DOHH2 (cell line): Measurements from ENCODE around the gene CYSLTR2.

ENCODE experiments used
- CTCF ChIP-seq: fragments of 200-600 bp; sonication (generic); IDR thresholded peaks from one replicate; pipeline ENCODE4 v1.5.1; 2014; ENCODE audit warnings: antibody characterized with exemption, mild to moderate bottlenecking, low read depth, low read length; ENCODE audit not compliant: poor library complexity, severe bottlenecking
- EZH2phosphoT487 ChIP-seq: fragments of 200-600 bp; sonication (generic); IDR thresholded peaks from 2 replicates; pipeline ENCODE4 v1.6.1; 2017; ENCODE audit warnings: borderline replicate concordance, mild to moderate bottlenecking, antibody characterized with exemption, low read length, moderate library complexity, mixed read lengths

DNA sequence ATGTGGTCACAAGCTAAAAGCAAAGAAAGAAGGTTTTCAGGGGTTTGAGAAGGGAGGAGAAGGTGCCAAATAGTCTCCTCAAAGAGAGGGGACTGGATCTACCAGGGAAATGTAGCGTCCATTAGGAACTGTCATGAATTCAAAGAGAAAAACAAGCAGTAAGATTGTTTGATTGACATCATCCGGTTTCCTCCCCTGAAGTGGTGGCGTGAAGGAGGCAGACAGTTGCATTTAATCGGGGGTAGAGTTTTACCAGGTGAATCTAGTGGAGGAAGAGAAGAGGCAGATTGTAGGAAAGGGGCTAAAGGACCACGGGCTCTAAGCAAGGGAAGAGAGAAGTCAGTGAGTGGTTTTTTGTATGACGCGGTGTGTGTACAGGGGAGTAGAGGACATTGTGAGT, 13.0 kb upstream of the CYSLTR2 start:
- TF ChIP-seq CTCF (no peak), EZH2phosphoT487 (no peak)
